Brain pericyte (primary cell): ENCODE measurements around the gene SETD3.

Experiments used
- DNase-seq: peaks from one replicate; pipeline ENCODE4 v3.0.0-alpha.2; 2012; ENCODE audit warnings: low read depth, low spot score

Gene SETD3

GRCh38 chr14:99395909-99396530 lies 84.6 kb downstream of the SETD3 start:
- DNase-seq: no peak

GRCh38 chr14:99394602-99395156 lies 86.0 kb downstream of the SETD3 start:
- no peak for DNase-seq

- DNase-seq: no peak
Observed at GRCh38 chr14:99393059-99393655, 87.5 kb downstream of the SETD3 start.

GRCh38 chr14:99391671-99392070 lies 89.0 kb downstream of the SETD3 start:
- no peak for DNase-seq

- no peak for DNase-seq
Observed at GRCh38 chr14:99389174-99389826, 91.4 kb downstream of the SETD3 start.

- no peak for DNase-seq
Observed at GRCh38 chr14:99388286-99388685, 92.4 kb downstream of the SETD3 start.

GRCh38 chr14:99387880-99388279 lies 92.8 kb downstream of the SETD3 start:
- no peak for DNase-seq

GRCh38 chr14:99384450-99385417 lies 95.9 kb downstream of the SETD3 start:
- DNase-seq: no peak

GRCh38 chr14:99383472-99384449 lies 96.9 kb downstream of the SETD3 start:
- DNase-seq: no peak

GRCh38 chr14:99382781-99383471 lies 97.7 kb downstream of the SETD3 start:
- DNase-seq: no peak

- no peak for DNase-seq
Observed at GRCh38 chr14:99382071-99382470, 98.6 kb downstream of the SETD3 start.

- DNase-seq: no peak
Observed at GRCh38 chr14:99381688-99382060, 99.0 kb downstream of the SETD3 start.

GRCh38 chr14:99380991-99381687 lies 99.5 kb downstream of the SETD3 start:
- DNase-seq: no peak

GRCh38 chr14:99380402-99380801 lies 100.3 kb downstream of the SETD3 start:
- no peak for DNase-seq

- DNase-seq: no peak
Observed at GRCh38 chr14:99378782-99379214, 101.9 kb downstream of the SETD3 start.

- DNase-seq: no peak
Observed at GRCh38 chr14:99377951-99378350, 102.7 kb downstream of the SETD3 start.

- DNase-seq: no peak
Observed at GRCh38 chr14:99374964-99375363, 105.7 kb downstream of the SETD3 start.

GRCh38 chr14:99363616-99364290 lies 116.9 kb downstream of the SETD3 start:
- DNase-seq: no peak

- no peak for DNase-seq
Observed at GRCh38 chr14:99363051-99363450, 117.6 kb downstream of the SETD3 start.
